Cardiac fibroblast (primary cell): Measurements from ENCODE around the gene MAP3K5.

Experiments used
- DNase-seq, 2 donors: peaks; one replicate each; pipeline versions ENCODE4 v3.0.0 to v3.0.0-alpha.2; 2010; ENCODE audit warnings: low read depth in 2 of 2
- H3K4me3 ChIP-seq, 2 donors: replicated peaks in 1 of 2; 1 replicate in 1 of 2; 2 replicates in 1 of 2; pipeline ENCODE4 v1.5.1; 2011; ENCODE audit warnings: low read depth in 2 of 2, low read length in 2 of 2, mild to moderate bottlenecking in 2 of 2, moderate library complexity in 1 of 2
- CTCF ChIP-seq: IDR thresholded peaks from one replicate; pipeline ENCODE4 v1.5.1; 2011; ENCODE audit warnings: low read depth, mild to moderate bottlenecking, low read length, inconsistent platforms

Gene MAP3K5

GRCh38 chr6:136757150-136757549 lies 35.1 kb downstream of the MAP3K5 start:
- peak; percentile 70 to 78 for DNase-seq
- TF ChIP-seq CTCF = no peak
- no peak overlapping the region for H3K4me3 ChIP-seq

- no peak for DNase-seq
- TF ChIP-seq CTCF = no peak
Measured at GRCh38 chr6:136754820-136755219, 37.5 kb downstream of the MAP3K5 start.

GRCh38 chr6:136753624-136754023 lies 38.7 kb downstream of the MAP3K5 start:
- no peak for DNase-seq
- H3K4me3 ChIP-seq = no peak overlapping the region
- no peak for TF ChIP-seq CTCF

More at GRCh38 chr6:136754820-136755219, 37.5 kb downstream of the MAP3K5 start:
- H3K4me3 ChIP-seq = no peak overlapping the region

GRCh38 chr6:136752554-136752953 lies 39.7 kb downstream of the MAP3K5 start:
- no peak for TF ChIP-seq CTCF
- H3K4me3 ChIP-seq = no peak overlapping the region
- DNase-seq = no peak

GRCh38 chr6:136751991-136752390 lies 40.3 kb downstream of the MAP3K5 start:
- no peak overlapping the region for H3K4me3 ChIP-seq

GRCh38 chr6:136751522-136751956 lies 40.7 kb downstream of the MAP3K5 start:
- TF ChIP-seq CTCF = no peak
- no peak for DNase-seq
- no peak overlapping the region for H3K4me3 ChIP-seq

More at GRCh38 chr6:136751991-136752390, 40.3 kb downstream of the MAP3K5 start:
- TF ChIP-seq CTCF = no peak
- DNase-seq = no peak
